Tibial nerve (tissue), 4 donors: ENCODE results near the gene SMTNL1.

Experiments used
- EP300 ChIP-seq, 2 donors: sonication (generic); formaldehyde crosslinking; IDR thresholded peaks; one replicate each; pipeline ENCODE4 v1.6.1; 2017; ENCODE audit warnings: antibody characterized with exemption in 2 of 2, mild to moderate bottlenecking in 1 of 2
- TF ChIP-seq, protein P1 (sequence below), 5 experiments: fragments of 200-600 bp in 3 of 5; fragments of 450-650 bp in 2 of 5; sonication (generic) in 3 of 5; IDR thresholded peaks; one replicate each; pipeline ENCODE4 v1.5.1; 2016 to 2019; ENCODE audit warnings: antibody characterized with exemption in 5 of 5, mild to moderate bottlenecking in 3 of 5, moderate library complexity in 2 of 5

DNA sequence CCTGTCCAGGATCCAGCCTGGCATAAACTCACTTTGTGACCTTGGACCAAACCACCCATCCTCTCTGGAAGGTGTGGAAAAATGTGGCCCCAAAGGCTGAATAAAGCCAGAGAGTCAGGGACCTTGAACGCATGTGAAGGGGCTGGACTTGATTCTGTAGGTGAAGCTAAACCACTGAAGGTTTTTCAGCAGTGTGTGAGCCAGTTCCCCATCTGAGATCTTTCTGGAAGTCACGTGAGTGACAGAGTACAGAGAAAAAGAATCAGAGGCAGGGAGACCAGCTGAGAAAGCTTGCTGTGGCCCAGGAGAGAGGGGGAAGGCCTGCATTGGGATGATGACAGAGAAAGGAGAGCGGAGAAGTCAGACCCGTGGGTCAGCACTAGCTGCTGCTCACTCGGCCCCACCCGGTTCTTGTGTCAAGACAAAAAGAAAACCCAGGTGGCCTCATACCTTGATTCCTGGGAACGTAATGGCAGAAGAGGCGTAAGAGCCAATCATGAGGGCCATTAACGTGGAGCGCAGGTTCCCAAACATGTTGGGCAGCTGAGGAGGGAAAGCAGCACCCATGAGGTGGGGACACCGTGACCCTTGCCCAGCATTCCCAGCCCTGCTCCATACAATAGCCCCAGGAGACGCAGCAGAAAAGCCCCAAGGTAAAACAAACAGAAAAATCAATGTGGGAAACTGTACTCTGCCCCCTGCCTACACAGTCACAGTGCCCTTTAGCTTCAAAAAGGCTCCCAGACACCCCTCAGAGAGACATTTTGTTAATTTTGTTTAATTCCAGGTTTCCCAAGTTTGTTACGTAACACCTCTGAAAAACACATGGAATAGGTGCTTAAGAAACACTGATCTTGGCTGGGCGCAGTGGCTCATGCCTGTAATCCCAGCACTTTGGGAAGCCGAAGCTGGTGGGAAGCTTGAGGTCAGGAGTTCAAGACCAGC lies 39.8 kb upstream of the SMTNL1 start:
- TF ChIP-seq, protein P1, sequence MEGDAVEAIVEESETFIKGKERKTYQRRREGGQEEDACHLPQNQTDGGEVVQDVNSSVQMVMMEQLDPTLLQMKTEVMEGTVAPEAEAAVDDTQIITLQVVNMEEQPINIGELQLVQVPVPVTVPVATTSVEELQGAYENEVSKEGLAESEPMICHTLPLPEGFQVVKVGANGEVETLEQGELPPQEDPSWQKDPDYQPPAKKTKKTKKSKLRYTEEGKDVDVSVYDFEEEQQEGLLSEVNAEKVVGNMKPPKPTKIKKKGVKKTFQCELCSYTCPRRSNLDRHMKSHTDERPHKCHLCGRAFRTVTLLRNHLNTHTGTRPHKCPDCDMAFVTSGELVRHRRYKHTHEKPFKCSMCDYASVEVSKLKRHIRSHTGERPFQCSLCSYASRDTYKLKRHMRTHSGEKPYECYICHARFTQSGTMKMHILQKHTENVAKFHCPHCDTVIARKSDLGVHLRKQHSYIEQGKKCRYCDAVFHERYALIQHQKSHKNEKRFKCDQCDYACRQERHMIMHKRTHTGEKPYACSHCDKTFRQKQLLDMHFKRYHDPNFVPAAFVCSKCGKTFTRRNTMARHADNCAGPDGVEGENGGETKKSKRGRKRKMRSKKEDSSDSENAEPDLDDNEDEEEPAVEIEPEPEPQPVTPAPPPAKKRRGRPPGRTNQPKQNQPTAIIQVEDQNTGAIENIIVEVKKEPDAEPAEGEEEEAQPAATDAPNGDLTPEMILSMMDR (IDR thresholded peaks at IDR 0.05), result no peak
- TF ChIP-seq EP300 (IDR thresholded peaks at IDR 0.05), result no peak
